Measurements from ENCODE around the gene TANGO6. TPM values are rescaled to one million over a fixed set of nuclear protein-coding genes. Genes with fewer than 3 reads are reported as not detected.

TANGO6 gene
- total RNA-seq, 2 experiments from 2014 or later, result 17.1 to 18.1 TPM

GRCh38 chr16:69039333-69039941 is 196.1 kb downstream of the TANGO6 start:
- H3K4me3 ChIP-seq (ENCODE audit: low read length), result no peak overlapping the region
- Mint-ChIP-seq H3K27ac (no peak overlapping the region), H3K4me3 (no peak overlapping the region), H3K4me1 (ENCODE audit: low read depth) (no peaks in the 10 kb centered on the region), H3K9me3 (no peaks in the 10 kb centered on the region), H3K36me3 (ENCODE audit: low read depth) (peaks cover 76% of the 10 kb centered on the region), H3K27me3 (no peaks in the 10 kb centered on the region)
- no peaks in the 10 kb centered on the region for H3K4me1 ChIP-seq (ENCODE audit: insufficient read depth, low read length)
- intact Hi-C loops (cut with DNase I, micrococcal nuclease), result no loop called here
- no peak overlapping the region for H3K27ac ChIP-seq (ENCODE audit: low read depth in 1 of 2, low read length in 2 of 2)
- ATAC-seq (ENCODE audit: poor library complexity) (no peak), DNase-seq (no peak)
- no peak for TF ChIP-seq CTCF (IDR thresholded peaks at IDR 0.05)
- H3K36me3 ChIP-seq (ENCODE audit: insufficient read depth, low read length), result peaks cover 40% of the 10 kb centered on the region
- no peaks in the 10 kb centered on the region for H3K9me3 ChIP-seq (ENCODE audit: control insufficient read depth in 1 of 2, insufficient read depth in 1 of 2, low read length in 2 of 2)
- CTCF ChIA-PET, result no interaction called here
- H3K27me3 ChIP-seq (ENCODE audit: control insufficient read depth in 1 of 2, insufficient read depth in 2 of 2, low read length in 2 of 2), result no peaks in the 10 kb centered on the region
- POLR2A ChIA-PET, result interaction anchor here (0.6 kb wide), 1 partner anchor 9 kb away, joined by 4 read pairs; no protein-coding TSS in a partner anchor

GRCh38 chr16:69040144-69040909 is 197.0 kb downstream of the TANGO6 start:
- Histone ChIP-seq H3K4me3 (ENCODE audit: low read length) (no peak overlapping the region), H3K9me3 (ENCODE audit: control insufficient read depth in 1 of 2, insufficient read depth in 1 of 2, low read length in 2 of 2) (no peaks in the 10 kb centered on the region), H3K4me1 (ENCODE audit: insufficient read depth, low read length) (no peaks in the 10 kb centered on the region), H3K27me3 (ENCODE audit: control insufficient read depth in 1 of 2, insufficient read depth in 2 of 2, low read length in 2 of 2) (no peaks in the 10 kb centered on the region), H3K27ac (ENCODE audit: low read depth in 1 of 2, low read length in 2 of 2) (no peak overlapping the region), H3K36me3 (ENCODE audit: insufficient read depth, low read length) (peaks cover 38% of the 10 kb centered on the region)
- DNase-seq (no peak), ATAC-seq (ENCODE audit: poor library complexity) (no peak)
- Mint-ChIP-seq H3K36me3 (ENCODE audit: low read depth) (peaks cover 69% of the 10 kb centered on the region), H3K9me3 (no peaks in the 10 kb centered on the region), H3K27me3 (no peaks in the 10 kb centered on the region), H3K4me1 (ENCODE audit: low read depth) (no peaks in the 10 kb centered on the region), H3K4me3 (no peak overlapping the region), H3K27ac (no peak overlapping the region)
- ChIA-PET CTCF (no interaction called here), POLR2A (no interaction called here)
- intact Hi-C loops (cut with DNase I, micrococcal nuclease), result no loop called here
- TF ChIP-seq CTCF (IDR thresholded peaks at IDR 0.05), result no peak

- no peak overlapping the region for H3K27ac Mint-ChIP-seq
- no peaks in the 10 kb centered on the region for H3K27me3 Mint-ChIP-seq
- DNase-seq, result no peak
- Histone ChIP-seq H3K9me3 (ENCODE audit: control insufficient read depth in 1 of 2, insufficient read depth in 1 of 2, low read length in 2 of 2) (no peaks in the 10 kb centered on the region), H3K36me3 (ENCODE audit: insufficient read depth, low read length) (peaks cover 10% of the 10 kb centered on the region), H3K4me3 (ENCODE audit: low read length) (no peak overlapping the region), H3K27me3 (ENCODE audit: control insufficient read depth in 1 of 2, insufficient read depth in 2 of 2, low read length in 2 of 2) (no peaks in the 10 kb centered on the region), H3K4me1 (ENCODE audit: insufficient read depth, low read length) (no peaks in the 10 kb centered on the region), H3K27ac (ENCODE audit: low read depth in 1 of 2, low read length in 2 of 2) (no peak overlapping the region)
- no peaks in the 10 kb centered on the region for H3K4me1 Mint-ChIP-seq (ENCODE audit: low read depth)
- POLR2A ChIA-PET, result no interaction called here
- H3K4me3 Mint-ChIP-seq, result no peak overlapping the region
- intact Hi-C loops (cut with DNase I, micrococcal nuclease), result no loop called here
- TF ChIP-seq CTCF (IDR thresholded peaks at IDR 0.05), result no peak
- H3K9me3 Mint-ChIP-seq, result no peaks in the 10 kb centered on the region
- peaks cover 18% of the 10 kb centered on the region for H3K36me3 Mint-ChIP-seq (ENCODE audit: low read depth)
- CTCF ChIA-PET, result no interaction called here
- ATAC-seq (ENCODE audit: poor library complexity), result no peak
Measured at GRCh38 chr16:69048328-69049120, 205.2 kb downstream of the TANGO6 start.
